HCT116 (cell line): ENCODE data around the gene AQP6. TPM values are rescaled to one million over a fixed set of nuclear protein-coding genes. Genes with fewer than 3 reads are reported as not detected.

Experiments
- ATAC-seq: fragments of 200-7000 bp; cut with Tn5 transposase; 2 replicates; pipeline ENCODE4 v1.9.1; 2020; ENCODE audit warnings: mild to moderate bottlenecking, moderate library complexity
- BruUV-seq: library from RNA; stranded (reverse); fragments of 400-500 nt; replicated peaks from 2 replicates; lab custom pipeline; 2021; lab: Mats Ljungman, UMichigan
- CTCF ChIA-PET: fragments of 300-600 bp; sonication (Branson Sonifier 250); formaldehyde crosslinking; loops from one replicate; lab custom pipeline; 2021; ENCODE audit warnings: antibody characterized with exemption; lab: Charles Lee
- POLR2A ChIA-PET: fragments of 300-600, 350-600 bp; sonication (Branson Sonifier 250); formaldehyde crosslinking; loops from one replicate; lab custom pipeline; 2021; ENCODE audit warnings: antibody characterized with exemption; lab: Charles Lee
- RAD21 ChIA-PET, 2 experiments: fragments of 300-600 bp; sonication (Branson Sonifier 250); formaldehyde crosslinking; loops; one replicate each; lab custom pipeline; 2023; ENCODE audit warnings: low total read pairs in 2 of 2; ENCODE audit not compliant: uncharacterized antibody in 2 of 2, unreplicated experiment in 2 of 2, low non-redundant PET in 1 of 2; lab: Charles Lee
- DNase-seq: peaks from one replicate; pipeline ENCODE4 v3.0.0-alpha.2; 2010; ENCODE audit warnings: low read depth, low spot score
- H2AFZ ChIP-seq: fragments of 200-600 bp; shearing (Covaris generic), sonication (generic); 2 replicates; pipeline ENCODE4 v1.6.1; 2017; ENCODE audit warnings: low read depth, mixed run types, mixed read lengths, antibody characterized with exemption, low read length; ENCODE audit not compliant: poor library complexity, severe bottlenecking
- H3K27ac ChIP-seq: 2 replicates; pipeline ENCODE4 v1.5.1; 2012; ENCODE audit warnings: low read depth, low read length
- H3K27me3 ChIP-seq: fragments of 200-600 bp; sonication (generic); 2 replicates; pipeline ENCODE4 v1.6.1; 2016; ENCODE audit warnings: mixed run types, low read length, mixed read lengths; ENCODE audit not compliant: insufficient read depth
- H3K36me3 ChIP-seq, 2 experiments: fragments of 200-500 bp in 1 of 2; fragments of 200-600 bp in 1 of 2; sonication (Bioruptor generic) in 1 of 2; sonication (generic) in 1 of 2; 2 replicates each; pipeline versions ENCODE4 v1.5.1 to v1.6.1; 2014 to 2016; ENCODE audit warnings: low read length in 2 of 2, inconsistent platforms in 1 of 2, mixed read lengths in 1 of 2, mixed run types in 1 of 2; ENCODE audit not compliant: insufficient read depth in 2 of 2, control insufficient read depth in 1 of 2
- H3K4me1 ChIP-seq, 2 experiments: fragments of 200-600 bp in 1 of 2; sonication (generic) in 1 of 2; 2 replicates each; pipeline versions ENCODE4 v1.5.1 to v1.6.1; 2012 to 2017; ENCODE audit warnings: low read length in 2 of 2, inconsistent platforms in 1 of 2, mild to moderate bottlenecking in 1 of 2, mixed read lengths in 1 of 2, mixed run types in 1 of 2, moderate library complexity in 1 of 2; ENCODE audit not compliant: insufficient read depth in 2 of 2, control insufficient read depth in 1 of 2
- H3K4me2 ChIP-seq: fragments of 200-600 bp; sonication (generic); 2 replicates; pipeline ENCODE4 v1.6.1; 2017; ENCODE audit warnings: mixed run types, low read length, mixed read lengths
- H3K4me3 ChIP-seq, 2 experiments: fragments of 200-600 bp in 1 of 2; sonication (generic) in 1 of 2; replicated peaks in 1 of 2; 2 replicates each; pipeline ENCODE4 v1.5.1; 2011 to 2016; ENCODE audit warnings: low read length in 2 of 2, control low read depth in 1 of 2, low read depth in 1 of 2, mild to moderate bottlenecking in 1 of 2, mixed read lengths in 1 of 2, mixed run types in 1 of 2
- H3K79me2 ChIP-seq: fragments of 200-600 bp; sonication (generic); 2 replicates; pipeline ENCODE4 v1.6.1; 2017; ENCODE audit warnings: mild to moderate bottlenecking, mixed run types, low read length, moderate library complexity, mixed read lengths; ENCODE audit not compliant: insufficient read depth
- H3K9ac ChIP-seq: fragments of 200-600 bp; sonication (generic); 2 replicates; pipeline ENCODE4 v1.6.1; 2016; ENCODE audit warnings: low read length, mixed read lengths
- H3K9me2 ChIP-seq: fragments of 200-600 bp; sonication (generic), shearing (Covaris generic); 2 replicates; pipeline ENCODE4 v1.6.1; 2017; ENCODE audit warnings: mixed run types, mild to moderate bottlenecking, moderate library complexity; ENCODE audit not compliant: insufficient read depth
- H3K9me3 ChIP-seq, 2 experiments: fragments of 200-500 bp in 1 of 2; fragments of 200-600 bp in 1 of 2; sonication (Bioruptor generic) in 1 of 2; sonication (generic) in 1 of 2; 2 replicates each; pipeline ENCODE4 v1.6.1; 2014 to 2017; ENCODE audit warnings: low read length in 2 of 2, mixed read lengths in 2 of 2, inconsistent platforms in 1 of 2, low read depth in 1 of 2, mild to moderate bottlenecking in 1 of 2, mixed run types in 1 of 2, moderate library complexity in 1 of 2; ENCODE audit not compliant: control insufficient read depth in 1 of 2, insufficient read depth in 1 of 2
- H4K20me1 ChIP-seq: fragments of 200-600 bp; sonication (generic), shearing (Covaris generic); 2 replicates; pipeline ENCODE4 v1.6.1; 2017; ENCODE audit warnings: mixed run types, mild to moderate bottlenecking, moderate library complexity; ENCODE audit not compliant: insufficient read depth
- CBX3 ChIP-seq: IDR thresholded peaks from 2 replicates; pipeline ENCODE4 v1.6.1; 2012; ENCODE audit warnings: low read depth
- EGR1 ChIP-seq: IDR thresholded peaks from 2 replicates; pipeline ENCODE4 v1.6.1; 2012; ENCODE audit warnings: low read depth
- ELF1 ChIP-seq: IDR thresholded peaks from 2 replicates; pipeline ENCODE4 v1.6.1; 2012; ENCODE audit warnings: low read depth, borderline replicate concordance
- EZH2 ChIP-seq: fragments of 200-600 bp; sonication (generic); IDR thresholded peaks from 2 replicates; pipeline ENCODE4 v1.6.1; 2017; ENCODE audit warnings: antibody characterized with exemption, mixed run types
- FOSL1 ChIP-seq: IDR thresholded peaks from 2 replicates; pipeline ENCODE4 v1.6.1; 2012; ENCODE audit warnings: low read depth
- RAD21 ChIP-seq: IDR thresholded peaks from 2 replicates; pipeline ENCODE4 v1.6.1; 2012; ENCODE audit warnings: low read depth, mild to moderate bottlenecking
- SRF ChIP-seq: IDR thresholded peaks from 2 replicates; pipeline ENCODE4 v1.6.1; 2012; ENCODE audit warnings: low read depth
- ZBTB33 ChIP-seq: IDR thresholded peaks from 2 replicates; pipeline ENCODE4 v1.6.1; 2011; ENCODE audit warnings: mild to moderate bottlenecking, low read length, moderate library complexity; ENCODE audit not compliant: insufficient replicate concordance; ENCODE audit errors: extremely low read depth
- ZNF274 ChIP-seq: fragments of 200-500 bp; sonication (Bioruptor generic); IDR thresholded peaks from 2 replicates; pipeline ENCODE4 v1.6.1; 2014; ENCODE audit warnings: mild to moderate bottlenecking, low read depth, low read length, inconsistent platforms
- intact Hi-C: fragments of 100-400 bp; cut with micrococcal nuclease; formaldehyde crosslinking; loops from 2 replicates; pipeline ENCODE4 v1.10.0; 2022
- total RNA-seq: library from RNA; stranded (reverse); gene quantifications from one replicate; pipeline ENCODE4 v1.2.1, GENCODE V29; 2021; ENCODE audit not compliant: unreplicated experiment
- TF ChIP-seq, protein P1 (sequence below), 3 experiments: fragments of 200-600 bp in 1 of 3; sonication (generic) in 1 of 3; IDR thresholded peaks in 2 of 3; conservative IDR thresholded peaks in 1 of 3; 2 replicates each; pipeline ENCODE4 v1.5.1; 2012 to 2017; ENCODE audit warnings: low read depth in 2 of 3, low read length in 2 of 3, antibody characterized with exemption in 1 of 3, borderline replicate concordance in 1 of 3, control low read depth in 1 of 3, mild to moderate bottlenecking in 1 of 3, mixed read lengths in 1 of 3, mixed run types in 1 of 3, moderate library complexity in 1 of 3; ENCODE audit not compliant: insufficient read depth in 1 of 3

Gene AQP6
- total RNA-seq, 1 experiment from 2014 or later: not detected

GRCh38 chr12:49984476-49985359, 12.0 kb downstream of the AQP6 start:
- Histone ChIP-seq H2AFZ (no peak overlapping the region), H3K36me3 (peaks cover 18 to 29% of the 10 kb centered on the region in 2 experiments), H3K9me2 (no peaks in the 10 kb centered on the region), H3K4me3 (no peak overlapping the region), H4K20me1 (no peaks in the 10 kb centered on the region), H3K27me3 (no peaks in the 10 kb centered on the region), H3K4me2 (no peak overlapping the region), H3K9ac (no peak overlapping the region), H3K27ac (no peak overlapping the region), H3K9me3 (no peaks in the 10 kb centered on the region), H3K4me1 (no peaks in the 10 kb centered on the region), H3K79me2 (no peaks in the 10 kb centered on the region)
- TF ChIP-seq, protein P1, sequence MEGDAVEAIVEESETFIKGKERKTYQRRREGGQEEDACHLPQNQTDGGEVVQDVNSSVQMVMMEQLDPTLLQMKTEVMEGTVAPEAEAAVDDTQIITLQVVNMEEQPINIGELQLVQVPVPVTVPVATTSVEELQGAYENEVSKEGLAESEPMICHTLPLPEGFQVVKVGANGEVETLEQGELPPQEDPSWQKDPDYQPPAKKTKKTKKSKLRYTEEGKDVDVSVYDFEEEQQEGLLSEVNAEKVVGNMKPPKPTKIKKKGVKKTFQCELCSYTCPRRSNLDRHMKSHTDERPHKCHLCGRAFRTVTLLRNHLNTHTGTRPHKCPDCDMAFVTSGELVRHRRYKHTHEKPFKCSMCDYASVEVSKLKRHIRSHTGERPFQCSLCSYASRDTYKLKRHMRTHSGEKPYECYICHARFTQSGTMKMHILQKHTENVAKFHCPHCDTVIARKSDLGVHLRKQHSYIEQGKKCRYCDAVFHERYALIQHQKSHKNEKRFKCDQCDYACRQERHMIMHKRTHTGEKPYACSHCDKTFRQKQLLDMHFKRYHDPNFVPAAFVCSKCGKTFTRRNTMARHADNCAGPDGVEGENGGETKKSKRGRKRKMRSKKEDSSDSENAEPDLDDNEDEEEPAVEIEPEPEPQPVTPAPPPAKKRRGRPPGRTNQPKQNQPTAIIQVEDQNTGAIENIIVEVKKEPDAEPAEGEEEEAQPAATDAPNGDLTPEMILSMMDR (IDR thresholded peaks at IDR 0.05 in 2 of 3, conservative IDR thresholded peaks at IDR 0.05 in 1 of 3; ENCODE audit: borderline replicate concordance in 1 of 3, insufficient read depth in 1 of 3, low read depth in 2 of 3, low read length in 2 of 3): no peak
- TF ChIP-seq SRF (no peak), ZBTB33 (no peak), ELF1 (no peak), RAD21 (no peak), CBX3 (no peak), ZNF274 (no peak), FOSL1 (no peak), EZH2 (no peak), EGR1 (no peak)
- no TSS peak for BruUV-seq
- intact Hi-C loops: no loop called here
- ATAC-seq (no peak), DNase-seq (no peak)
- ChIA-PET RAD21 (no interaction called here), POLR2A (no interaction called here), CTCF (interaction anchor here (0.8 to 1.4 kb wide), 2 partner anchors 18 to 85 kb away, joined by 3 to 6 read pairs; no protein-coding TSS in a partner anchor)
